Heart left ventricle (tissue), 13 donors: ENCODE results near the gene ABRAXAS1.

Experiments used
- CTCF ChIP-seq, 12 donors: fragments of 200-600 bp; sonication (generic) in 4 of 12; IDR thresholded peaks; one replicate each; pipeline versions ENCODE4 v1.5.0 to v1.8.0; 2018 to 2022; ENCODE audit warnings: antibody characterized with exemption in 12 of 12, mild to moderate bottlenecking in 5 of 12
- POLR2A ChIP-seq, 2 donors: fragments of 450-650 bp; IDR thresholded peaks; one replicate each; pipeline ENCODE4 v1.6.1; 2017; ENCODE audit warnings: antibody characterized with exemption in 2 of 2, mild to moderate bottlenecking in 2 of 2, moderate library complexity in 2 of 2
- donor health status: ischemic (EF 13 %, LVEDD 7.1; RV severe dilation, severe dysfunction).
- donor health status: DM: no; HTN: yes; CAD: no.
- donor health status: DM: no; HTN: no; CAD: no.
- donor health status: ischemic (EF 25% LVEDD 6.9; RV normal size, moderate dysfunction).
- donor health status: ischemic (EF 25% LVEDD 5.7; RV mildly dilated, moderate dysfunction).
- donor health status: ischemic (EF 35%, LVEDD 5.7; RV mildly dilated, moderate dysfunction).
- donor health status: nonischemic (EF 11% LVEDD 7.7; RV severe dilation, severe dysfunction).
- donor health status: DM: yes; HTN: yes; CAD: no.
- donor health status: PGD.
- donor health status: ischemic (EF 29% LVEDD 5.4; RV normal size, mild dysfunction).
- donor health status: nonischemic (EF 23%, LVEDD 6.1; RV moderate dilation, normal function).

GRCh38 chr4:83516042-83516772, 31.3 kb upstream of the ABRAXAS1 start:
- no peak for TF ChIP-seq CTCF (IDR thresholded peaks at IDR 0.05)
- no peak for TF ChIP-seq POLR2A (IDR thresholded peaks at IDR 0.05)
